Measurements from ENCODE around the gene CIB2.

- no peak for TF ChIP-seq POLR2A (IDR thresholded peaks at IDR 0.05)
- no peak for TF ChIP-seq CTCF (IDR thresholded peaks at IDR 0.05)
Observed at GRCh38 chr15:78090422-78091063, 40.7 kb downstream of the CIB2 start.
